IMR-90 (cell line): ENCODE results near the gene EIF4E3. TPM values are rescaled to one million over a fixed set of nuclear protein-coding genes. Genes with fewer than 3 reads are reported as not detected.

Experiments
- ATAC-seq: fragments of 200-7000 bp; cut with Tn5 transposase; 2 replicates; pipeline ENCODE4 v1.9.1; 2020; ENCODE audit warnings: low read depth, mild to moderate bottlenecking, moderate library complexity
- BruUV-seq: library from RNA; stranded (reverse); fragments of 400-500 nt; replicated peaks from 2 replicates; lab custom pipeline; 2021; lab: Mats Ljungman, UMichigan
- CTCF ChIA-PET: fragments of 300-600 bp; formaldehyde crosslinking; extraction: SDS; loops from one replicate; lab custom pipeline; 2021; ENCODE audit warnings: antibody characterized with exemption; lab: Yijun Ruan, JAX
- POLR2A ChIA-PET: fragments of 300-600 bp; sonication (Branson Sonifier 250); formaldehyde crosslinking; loops from one replicate; lab custom pipeline; 2022; ENCODE audit warnings: antibody characterized with exemption; ENCODE audit not compliant: unreplicated experiment; lab: Charles Lee
- DNase-seq: peaks from one replicate; pipeline ENCODE4 v3.0.0; 2013
- H2AFZ ChIP-seq: replicated peaks from 2 replicates; pipeline ENCODE3; 2013; ENCODE audit warnings: low read length, mild to moderate bottlenecking; ENCODE audit not compliant: poor library complexity
- H2AK5ac ChIP-seq: 2 replicates; pipeline ENCODE4 v1.6.1; 2013; ENCODE audit warnings: low read depth, low read length, inconsistent platforms
- H2AK9ac ChIP-seq: replicated peaks from 2 replicates; pipeline ENCODE3; 2013; ENCODE audit warnings: mild to moderate bottlenecking, low read depth, low read length, moderate library complexity; ENCODE audit not compliant: poor library complexity
- H2BK120ac ChIP-seq: 2 replicates; pipeline ENCODE4 v1.6.1; 2013; ENCODE audit warnings: low read depth, low read length, inconsistent platforms
- H2BK15ac ChIP-seq: 3 replicates; pipeline ENCODE4 v1.6.1; 2013; ENCODE audit warnings: low read depth, low read length, inconsistent platforms
- H2BK20ac ChIP-seq: 2 replicates; pipeline ENCODE4 v1.6.1; 2013; ENCODE audit warnings: low read depth, mild to moderate bottlenecking, inconsistent platforms, low read length, moderate library complexity
- H2BK5ac ChIP-seq: 2 replicates; pipeline ENCODE4 v1.6.1; 2013; ENCODE audit warnings: mild to moderate bottlenecking, low read depth, low read length, inconsistent platforms; ENCODE audit not compliant: poor library complexity, severe bottlenecking
- H3K14ac ChIP-seq: replicated peaks from 2 replicates; pipeline ENCODE4 v1.6.1; 2013; ENCODE audit warnings: low read depth, low read length, inconsistent platforms
- H3K18ac ChIP-seq: 2 replicates; pipeline ENCODE4 v1.6.1; 2013; ENCODE audit warnings: low read depth, low read length, control low read depth
- H3K23ac ChIP-seq: 2 replicates; pipeline ENCODE4 v1.6.1; 2013; ENCODE audit warnings: low read depth, low read length, inconsistent platforms
- H3K27ac ChIP-seq: 2 replicates; pipeline ENCODE4 v1.5.1; 2013; ENCODE audit warnings: mild to moderate bottlenecking, control low read depth, low read length; ENCODE audit not compliant: insufficient read depth
- H3K27me3 ChIP-seq: 2 replicates; pipeline ENCODE4 v1.6.1; 2013; ENCODE audit warnings: low read length; ENCODE audit not compliant: control insufficient read depth, insufficient read depth
- H3K36me3 ChIP-seq: 2 replicates; pipeline ENCODE4 v1.6.1; 2013; ENCODE audit warnings: low read length, mixed read lengths; ENCODE audit not compliant: control insufficient read depth, insufficient read depth
- H3K4ac ChIP-seq: 2 replicates; pipeline ENCODE4 v1.6.1; 2013; ENCODE audit warnings: low read depth, low read length, inconsistent platforms
- H3K4me1 ChIP-seq: 2 replicates; pipeline ENCODE4 v1.6.1; 2013; ENCODE audit warnings: low read length, mixed read lengths; ENCODE audit not compliant: control insufficient read depth, insufficient read depth
- H3K4me2 ChIP-seq: 2 replicates; pipeline ENCODE4 v1.6.1; 2013; ENCODE audit warnings: low read depth, mild to moderate bottlenecking, control low read depth, low read length, moderate library complexity
- H3K4me3 ChIP-seq: 2 replicates; pipeline ENCODE4 v1.5.1; 2013; ENCODE audit warnings: low read depth, mild to moderate bottlenecking, control low read depth, low read length, moderate library complexity; ENCODE audit not compliant: insufficient read depth
- H3K56ac ChIP-seq: 2 replicates; pipeline ENCODE4 v1.6.1; 2013; ENCODE audit warnings: low read length, inconsistent platforms; ENCODE audit not compliant: insufficient read depth; ENCODE audit errors: extremely low read depth
- H3K79me1 ChIP-seq, 2 experiments: 2 replicates each; pipeline ENCODE4 v1.6.1; 2013; ENCODE audit warnings: low read length in 2 of 2, inconsistent platforms in 1 of 2, low read depth in 1 of 2
- H3K9ac ChIP-seq: 2 replicates; pipeline ENCODE4 v1.6.1; 2013; ENCODE audit warnings: low read depth, low read length, control low read depth
- H3K9me1 ChIP-seq: 2 replicates; pipeline ENCODE4 v1.6.1; 2013; ENCODE audit warnings: low read length, inconsistent platforms; ENCODE audit not compliant: insufficient read depth
- H3K9me3 ChIP-seq: 2 replicates; pipeline ENCODE4 v1.6.1; 2013; ENCODE audit warnings: low read length; ENCODE audit not compliant: control insufficient read depth, insufficient read depth
- H4K20me1 ChIP-seq: 2 replicates; pipeline ENCODE4 v1.6.1; 2013; ENCODE audit warnings: low read length, inconsistent platforms; ENCODE audit not compliant: insufficient read depth
- H4K5ac ChIP-seq: 2 replicates; pipeline ENCODE4 v1.6.1; 2013; ENCODE audit warnings: mild to moderate bottlenecking, low read depth, low read length, control low read depth
- H4K8ac ChIP-seq, 2 experiments: 2 replicates each; pipeline ENCODE4 v1.6.1; 2013; ENCODE audit warnings: low read depth in 2 of 2, low read length in 2 of 2, control low read depth in 1 of 2, inconsistent platforms in 1 of 2
- H4K91ac ChIP-seq: 2 replicates; pipeline ENCODE4 v1.6.1; 2013; ENCODE audit warnings: low read depth, low read length, inconsistent platforms; ENCODE audit not compliant: insufficient read depth
- BHLHE40 ChIP-seq: fragments of 150-350 bp; IDR thresholded peaks from 2 replicates; pipeline ENCODE4 v1.6.1; 2016; ENCODE audit warnings: mild to moderate bottlenecking, low read depth, low read length
- NFE2L2 ChIP-seq: fragments of 150-350 bp; IDR thresholded peaks from 2 replicates; pipeline ENCODE4 v1.6.1; 2016; ENCODE audit warnings: low read depth, mild to moderate bottlenecking, low read length
- WGBS, 2 experiments: methylation state at CpG; one replicate each; pipeline versions ENCODE4 v1.1.5 to v1.1.7; 2013; ENCODE audit warnings: missing lambda C conversion rate in 2 of 2; ENCODE audit not compliant: insufficient read length in 1 of 2; ENCODE audit errors: extremely low coverage in 2 of 2; 5-methylcytosine and 5-hydroxymethylcytosine counted together
- dilution Hi-C: fragments of 300-500 bp; cut with HindIII; formaldehyde crosslinking; loops from one replicate; pipeline ENCODE4 v1.14.3; 2018; ENCODE audit warnings: low sequenced_read_pairs; ENCODE audit not compliant: unreplicated experiment
- in situ Hi-C: fragments of 300-500 bp; cut with MboI; formaldehyde crosslinking; loops from 3 replicates; pipeline ENCODE4 v1.14.3; 2019; ENCODE audit warnings: low sequenced_read_pairs, inconsistent platforms, mixed read lengths
- intact Hi-C: fragments of 100-400 bp; cut with micrococcal nuclease; formaldehyde crosslinking; loops from 2 replicates; pipeline ENCODE4 v1.10.0; 2022
- polyA plus RNA-seq, 3 experiments: library from polyadenylated mRNA; depleted of rRNA; stranded (reverse); fragments of >200 nt; gene quantifications; 2 replicates each; pipeline ENCODE4 v1.2.3, GENCODE V29; 2012; ENCODE audit warnings: low replicate concordance in 1 of 3
- total RNA-seq: library from RNA; depleted of rRNA; stranded (reverse); fragments of >200 nt; gene quantifications from 2 replicates; pipeline ENCODE4 v1.2.3, GENCODE V29; 2012
- TF ChIP-seq, protein P1 (sequence below): fragments of 150-350 bp; IDR thresholded peaks from 2 replicates; pipeline ENCODE4 v1.6.1; 2017; ENCODE audit warnings: mild to moderate bottlenecking, antibody characterized with exemption, low read length, low read depth
- TF ChIP-seq, protein P2 (sequence below): conservative IDR thresholded peaks from 2 replicates; pipeline ENCODE4 v1.5.1; 2012; ENCODE audit warnings: mild to moderate bottlenecking, low read depth, low read length, improper control_type of control experiment

Gene EIF4E3
- total and polyA plus RNA-seq, 2 of the 4 experiments (the other 2 are of a cell fraction) = 0.72 to 1.1 TPM

- Histone ChIP-seq H2BK20ac (no peak overlapping the region), H2BK15ac (no peak overlapping the region), H4K91ac (no peak overlapping the region), H2BK5ac (no peak overlapping the region), H3K27me3 (peaks cover 54% of the 10 kb centered on the region), H4K20me1 (no peaks in the 10 kb centered on the region; the same call in 1 of the 2 replicates), H2AK9ac (no peak overlapping the region), H3K79me1 (no peaks in the 10 kb centered on the region), H3K4ac (no peak overlapping the region), H2AK5ac (no peak overlapping the region), H3K56ac (no peak overlapping the region), H3K23ac (no peak overlapping the region), H3K18ac (no peak overlapping the region), H3K9me3 (no peaks in the 10 kb centered on the region), H4K5ac (no peak overlapping the region), H2BK120ac (no peak overlapping the region), H3K14ac (no peak overlapping the region), H3K36me3 (no peaks in the 10 kb centered on the region), H3K9me1 (no peaks in the 10 kb centered on the region), H3K4me2 (no peak overlapping the region), H2AFZ (no peak overlapping the region), H3K4me1 (peaks cover 2% of the 10 kb centered on the region; the same call in 1 of the 2 replicates), H3K4me3 (no peak overlapping the region), H4K8ac (no peak overlapping the region), H3K27ac (no peak overlapping the region), H3K9ac (no peak overlapping the region)
- CTCF ChIA-PET = no interaction called here
- intact Hi-C loops = no loop called here
- TF ChIP-seq, protein P1, sequence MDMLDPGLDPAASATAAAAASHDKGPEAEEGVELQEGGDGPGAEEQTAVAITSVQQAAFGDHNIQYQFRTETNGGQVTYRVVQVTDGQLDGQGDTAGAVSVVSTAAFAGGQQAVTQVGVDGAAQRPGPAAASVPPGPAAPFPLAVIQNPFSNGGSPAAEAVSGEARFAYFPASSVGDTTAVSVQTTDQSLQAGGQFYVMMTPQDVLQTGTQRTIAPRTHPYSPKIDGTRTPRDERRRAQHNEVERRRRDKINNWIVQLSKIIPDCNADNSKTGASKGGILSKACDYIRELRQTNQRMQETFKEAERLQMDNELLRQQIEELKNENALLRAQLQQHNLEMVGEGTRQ = no peak
- TF ChIP-seq, protein P2, sequence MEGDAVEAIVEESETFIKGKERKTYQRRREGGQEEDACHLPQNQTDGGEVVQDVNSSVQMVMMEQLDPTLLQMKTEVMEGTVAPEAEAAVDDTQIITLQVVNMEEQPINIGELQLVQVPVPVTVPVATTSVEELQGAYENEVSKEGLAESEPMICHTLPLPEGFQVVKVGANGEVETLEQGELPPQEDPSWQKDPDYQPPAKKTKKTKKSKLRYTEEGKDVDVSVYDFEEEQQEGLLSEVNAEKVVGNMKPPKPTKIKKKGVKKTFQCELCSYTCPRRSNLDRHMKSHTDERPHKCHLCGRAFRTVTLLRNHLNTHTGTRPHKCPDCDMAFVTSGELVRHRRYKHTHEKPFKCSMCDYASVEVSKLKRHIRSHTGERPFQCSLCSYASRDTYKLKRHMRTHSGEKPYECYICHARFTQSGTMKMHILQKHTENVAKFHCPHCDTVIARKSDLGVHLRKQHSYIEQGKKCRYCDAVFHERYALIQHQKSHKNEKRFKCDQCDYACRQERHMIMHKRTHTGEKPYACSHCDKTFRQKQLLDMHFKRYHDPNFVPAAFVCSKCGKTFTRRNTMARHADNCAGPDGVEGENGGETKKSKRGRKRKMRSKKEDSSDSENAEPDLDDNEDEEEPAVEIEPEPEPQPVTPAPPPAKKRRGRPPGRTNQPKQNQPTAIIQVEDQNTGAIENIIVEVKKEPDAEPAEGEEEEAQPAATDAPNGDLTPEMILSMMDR = no peak
- TF ChIP-seq NFE2L2 (no peak), BHLHE40 (no peak)
- POLR2A ChIA-PET = no interaction called here
- in situ Hi-C loops = loop anchor here (5.0 to 10.0 kb wide), 2 partner anchors 1101 to 1354 kb away; no protein-coding TSS in a partner anchor
- no peak for DNase-seq
- WGBS, 2 experiments = 87% methylated on average over 4 of the region's 7 CpGs; no CpG with 5 or more reads in 1 of the 2 experiments
- BruUV-seq = no TSS peak
- no peak for ATAC-seq
- dilution Hi-C loops = no loop called here
These were observed 4.2 kb downstream of the EIF4E3 start for GRCh38 chr3:71721002-71721401.
